HG03159 (cell line): ENCODE data around the gene AEN.
A peak's percentile ranks its signal among the peaks of the same experiment; 100 is the strongest.
"Not testable (repeated sequence)": the region's sequence is repeated elsewhere in the genome, so short reads cannot be mapped to it uniquely, and the experiment has no call there.

ENCODE experiments used
- ATAC-seq: cut with Tn5 transposase; IDR thresholded peaks from one replicate; pipeline ENCODE4 v1.9.1; 2021; ENCODE audit warnings: mild to moderate bottlenecking, moderate library complexity; ENCODE audit not compliant: unreplicated experiment

Gene AEN

DNA sequence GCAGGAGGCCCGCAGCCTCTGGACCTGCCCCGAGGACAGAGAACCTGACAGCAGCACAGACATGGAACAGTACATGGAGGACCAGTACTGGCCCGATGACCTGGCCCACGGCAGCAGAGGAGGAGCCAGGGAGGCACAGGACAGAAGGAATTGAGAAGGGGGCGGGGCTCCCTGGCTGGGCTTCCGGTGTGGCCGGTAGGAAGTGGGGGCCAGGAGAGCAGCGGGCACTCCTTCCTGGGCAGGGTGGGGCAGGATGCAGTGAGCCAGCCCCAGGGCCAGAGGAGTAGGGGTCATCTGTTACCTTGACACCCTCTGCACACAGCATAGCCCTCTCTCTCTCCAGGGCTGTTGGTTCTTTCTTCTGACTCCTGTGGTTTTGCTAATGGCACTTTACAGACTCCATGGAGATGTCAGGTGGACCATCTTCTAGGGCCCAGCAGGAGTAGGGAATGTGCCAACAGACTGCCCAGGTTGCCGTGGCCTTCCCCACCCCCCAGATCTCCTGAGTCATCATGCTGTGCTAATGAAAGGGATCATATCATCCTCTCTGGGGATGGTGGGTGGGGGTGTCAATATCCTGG is 9.1 kb downstream of the AEN start:
- ATAC-seq: no peak

DNA sequence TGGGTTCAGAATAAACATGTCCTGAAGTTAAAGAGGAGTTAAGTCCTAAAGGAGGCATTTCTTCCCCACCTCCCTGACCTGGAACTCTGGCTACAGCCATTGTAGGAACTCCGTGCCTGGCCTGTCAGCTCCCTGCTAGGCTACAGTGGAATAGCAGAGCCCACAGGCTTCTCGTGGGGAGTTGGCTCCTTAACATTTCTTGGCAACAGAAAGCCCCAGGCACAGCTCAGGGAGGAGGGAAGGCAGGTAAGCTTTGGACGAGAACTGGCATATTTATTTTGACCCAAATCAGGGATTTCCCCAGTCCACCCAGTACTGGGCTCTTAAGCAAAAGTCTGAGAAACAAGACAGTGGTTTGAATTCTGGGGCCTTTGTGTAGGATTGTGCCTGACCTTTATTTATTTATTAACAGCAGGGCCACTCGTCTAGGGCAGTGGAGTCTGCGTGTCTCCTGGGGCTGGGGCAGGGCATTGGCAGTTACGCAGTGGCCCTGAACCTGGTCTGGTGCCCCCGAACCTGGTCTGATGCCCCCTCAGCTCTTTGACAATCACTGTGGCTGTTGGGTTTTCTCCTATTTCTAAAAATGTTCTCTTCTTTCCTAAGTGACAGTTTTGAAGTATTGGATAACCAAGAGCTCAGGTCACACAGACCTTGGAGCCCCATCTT is 9.8 kb downstream of the AEN start:
- ATAC-seq: no peak

DNA sequence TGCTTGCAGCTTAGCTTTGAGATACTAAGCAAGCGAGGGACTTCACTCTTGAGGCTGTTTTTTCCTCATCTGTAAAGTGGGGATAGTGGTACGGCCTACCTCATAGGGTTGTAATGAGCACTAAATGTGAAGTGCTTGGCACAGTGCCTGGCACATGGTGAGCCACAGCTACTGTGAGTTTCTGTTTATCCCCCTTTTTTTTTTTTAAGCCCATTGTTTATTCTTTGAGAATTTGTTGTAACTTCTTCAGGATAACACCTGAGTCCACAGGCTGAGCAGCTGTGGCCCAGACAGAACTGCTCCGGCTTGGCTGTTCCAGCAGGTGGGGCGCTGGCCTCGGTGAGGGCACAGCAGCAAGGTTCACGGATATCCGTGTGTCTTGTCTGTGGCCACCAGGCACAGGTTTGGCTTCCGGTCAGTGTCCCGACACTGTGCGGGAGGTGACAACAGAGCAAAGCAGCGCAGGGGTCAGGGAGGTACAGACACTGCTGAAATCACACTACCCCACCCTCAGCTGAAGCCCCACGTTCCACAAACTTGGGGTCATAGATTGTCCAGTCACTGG is 10.4 kb downstream of the AEN start:
- ATAC-seq: no peak

DNA sequence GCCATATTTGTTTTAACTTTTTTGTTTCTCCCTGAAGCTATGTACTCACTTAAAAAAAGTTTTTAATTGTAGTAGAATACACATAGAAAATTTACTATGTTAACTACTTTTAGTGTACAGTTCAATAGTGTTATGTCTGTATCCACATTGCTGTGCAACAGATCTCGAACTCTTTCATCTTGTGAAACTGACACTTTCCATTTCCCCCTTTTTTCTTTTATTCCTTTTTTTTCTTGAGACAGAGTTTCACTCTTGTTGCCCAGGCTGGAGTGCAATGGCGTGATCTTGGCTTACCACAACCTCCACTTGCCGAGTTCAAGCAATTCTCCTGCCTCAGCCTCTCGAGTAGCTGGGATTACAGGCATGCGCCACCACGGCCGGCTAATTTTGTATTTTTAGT is 11.7 kb downstream of the AEN start:
- ATAC-seq: not testable (repeated sequence)

DNA sequence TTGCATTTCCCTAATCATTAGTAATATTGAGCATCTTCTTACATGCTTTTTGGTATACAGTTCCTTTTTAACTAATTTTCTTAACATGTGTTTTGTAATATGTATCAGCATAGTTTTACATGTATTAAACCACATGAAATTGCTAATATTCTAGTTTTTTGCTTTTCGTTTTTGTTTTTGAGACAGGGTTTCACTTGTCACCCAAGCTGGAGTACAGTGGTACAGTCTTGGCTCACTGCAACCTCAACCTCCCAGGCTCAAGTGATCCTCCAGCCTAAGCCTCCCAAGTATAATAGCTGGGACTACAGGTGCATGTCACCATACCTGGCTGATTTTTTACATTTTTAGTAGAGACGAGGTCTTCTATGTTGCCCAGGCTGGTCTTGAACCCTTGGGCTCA is 13.3 kb downstream of the AEN start:
- ATAC-seq: no peak

DNA sequence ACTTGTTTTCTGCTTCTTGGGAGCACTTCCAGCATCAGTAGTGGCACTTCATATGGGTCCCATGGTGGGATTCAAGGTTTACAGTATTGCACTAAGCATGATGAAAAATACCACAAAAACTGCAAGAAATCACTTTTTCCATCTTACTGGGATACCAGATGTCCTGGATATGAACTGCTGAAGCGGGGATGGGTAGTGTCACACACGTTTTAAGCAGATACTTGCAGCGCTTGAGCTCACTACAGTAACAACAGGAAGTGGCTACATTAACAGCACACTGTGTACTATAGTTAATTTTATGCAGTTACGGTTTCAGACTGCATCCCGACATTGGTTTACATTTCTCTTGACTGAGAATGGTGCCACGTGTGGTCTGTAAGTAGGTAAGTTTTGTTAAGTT is 14.2 kb downstream of the AEN start:
- peak; percentile 36 for ATAC-seq

GRCh38 chr15:88636050-88636449 is 14.9 kb downstream of the AEN start:
- no peak for ATAC-seq

- no peak for ATAC-seq
Measured at GRCh38 chr15:88636654-88637053, 15.5 kb downstream of the AEN start.

DNA sequence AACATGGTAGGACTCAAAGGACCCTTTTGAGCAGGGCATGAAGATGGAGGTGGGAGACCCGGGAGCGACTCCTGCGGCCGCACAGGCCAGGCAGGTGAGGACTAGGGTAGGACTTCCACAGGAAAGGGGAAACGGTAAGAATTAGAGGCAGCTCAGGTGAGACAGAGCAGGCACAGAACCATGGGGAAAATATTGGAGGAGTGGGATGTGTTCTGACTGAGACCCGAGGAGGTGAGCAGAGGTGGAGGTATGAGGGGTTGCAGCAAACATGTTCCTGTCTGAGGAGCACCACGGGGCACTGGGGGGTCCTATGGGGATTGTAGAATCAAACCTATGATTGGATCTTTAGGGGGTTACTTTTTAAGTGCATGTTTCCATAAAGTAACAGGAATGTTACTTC is 16.3 kb downstream of the AEN start:
- no peak for ATAC-seq

DNA sequence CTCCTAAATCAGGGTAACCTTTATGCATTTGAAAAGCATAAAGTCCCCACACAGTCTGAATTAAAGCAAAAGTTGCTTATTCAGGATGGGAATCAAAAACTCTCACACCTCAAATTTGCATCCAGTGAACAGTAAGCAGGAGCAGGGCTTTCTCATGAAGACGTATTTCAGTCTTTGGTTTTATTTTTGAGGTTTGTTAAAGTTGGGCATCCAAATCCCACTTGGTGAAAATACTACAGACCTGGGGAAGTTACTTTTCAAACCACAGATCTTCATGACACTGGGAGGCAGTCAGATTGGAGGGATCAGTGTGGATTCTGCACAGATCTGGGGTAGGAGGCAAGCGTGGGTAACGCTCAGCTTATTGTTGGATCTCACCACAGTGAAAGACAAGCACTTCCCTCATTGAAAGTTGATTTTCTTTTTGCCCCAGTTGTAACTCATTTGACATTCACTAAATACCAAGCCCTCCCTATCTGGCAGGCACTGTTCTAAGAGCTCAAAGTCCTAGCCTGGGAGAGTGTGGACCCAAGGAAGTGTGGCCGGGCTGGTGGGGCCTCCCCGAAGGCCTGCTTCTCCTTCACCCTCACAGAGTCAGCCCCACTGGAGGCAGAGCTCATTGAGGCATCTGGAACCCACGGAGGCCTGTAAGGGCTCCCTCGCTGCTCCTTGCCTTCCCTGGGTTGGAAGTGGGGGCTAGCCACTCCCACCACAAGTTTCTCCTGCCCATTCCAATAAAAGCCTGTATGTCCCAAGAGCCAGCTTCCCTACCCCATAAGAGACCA is 16.9 kb downstream of the AEN start:
- no peak for ATAC-seq

GRCh38 chr15:88638626-88639372 is 17.7 kb downstream of the AEN start, which contains the start of gene ISG20:
TSS of gene ISG20 (plus strand) at chr15:88639016. CDS start at chr15:88639367, 351 bp downstream.
- ATAC-seq: peak; percentile 72

GRCh38 chr15:88641959-88642452 is 20.9 kb downstream of the AEN start:
- no peak for ATAC-seq

- not testable (repeated sequence) for ATAC-seq
Measured at GRCh38 chr15:88642514-88642913, 21.4 kb downstream of the AEN start.

DNA sequence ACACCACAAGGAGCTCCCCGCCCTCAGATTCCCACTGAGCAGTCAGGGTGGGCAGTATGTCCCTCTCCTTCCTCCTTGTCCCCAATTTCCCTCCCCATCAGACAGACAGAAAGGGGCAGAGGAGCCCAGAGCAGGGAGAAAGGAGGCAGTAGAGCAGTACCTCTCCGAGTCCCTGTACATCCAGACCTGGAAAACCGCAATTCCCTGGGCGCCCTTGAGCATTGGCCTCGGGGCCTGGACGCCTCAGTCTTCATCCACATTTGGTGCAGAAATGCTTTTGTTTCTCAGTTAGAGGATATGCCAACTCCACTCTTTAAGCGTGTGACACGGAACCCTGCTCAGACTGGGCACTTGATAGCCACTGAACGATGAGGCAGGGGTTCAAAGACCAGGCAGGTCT is 23.6 kb downstream of the AEN start:
- ATAC-seq: no peak

DNA sequence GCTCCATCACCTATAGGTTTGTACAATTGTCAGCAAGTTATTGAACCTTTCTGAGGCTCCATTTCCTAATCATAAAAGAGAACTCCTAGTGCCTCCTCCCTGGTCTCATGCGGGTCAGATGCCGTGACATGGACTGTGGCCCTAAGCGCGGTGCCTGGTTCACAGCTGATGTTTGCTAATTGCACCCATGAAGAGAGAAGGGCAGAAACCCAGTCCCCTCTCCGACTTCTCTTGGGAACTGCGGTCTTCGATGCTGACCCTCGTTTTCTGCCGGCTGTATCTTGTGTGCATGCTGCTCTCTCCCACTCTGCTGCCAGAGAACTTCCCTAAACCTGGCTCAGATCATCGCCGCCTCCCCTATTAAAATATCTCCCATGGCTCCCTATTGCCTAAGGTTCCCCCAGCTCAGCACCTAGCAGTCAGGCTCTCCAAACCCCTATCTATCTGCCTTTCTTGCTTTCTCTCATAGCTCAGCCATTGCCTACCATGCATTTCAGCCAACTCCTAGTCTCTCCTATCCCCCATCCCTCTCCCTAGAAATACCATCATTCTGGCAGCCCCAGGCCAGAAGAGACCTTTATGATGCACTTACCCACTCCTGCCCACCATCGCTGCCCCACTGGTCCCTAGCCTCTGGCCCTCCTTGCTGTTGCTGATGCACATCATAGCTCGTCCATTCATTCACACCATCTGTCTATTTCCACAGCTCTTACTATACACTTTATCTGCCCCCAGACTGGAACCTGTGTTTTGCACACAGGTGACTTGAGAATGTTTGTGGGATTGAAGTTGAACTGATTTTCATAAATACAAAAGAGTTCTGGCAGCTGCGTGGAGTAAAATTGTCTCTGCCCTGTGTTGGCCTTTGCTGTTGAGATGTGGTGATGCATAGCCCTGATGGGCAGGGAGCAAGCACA is 24.3 kb downstream of the AEN start:
- no peak for ATAC-seq

- no peak for ATAC-seq
Measured at GRCh38 chr15:88646088-88646405, 24.9 kb downstream of the AEN start.

DNA sequence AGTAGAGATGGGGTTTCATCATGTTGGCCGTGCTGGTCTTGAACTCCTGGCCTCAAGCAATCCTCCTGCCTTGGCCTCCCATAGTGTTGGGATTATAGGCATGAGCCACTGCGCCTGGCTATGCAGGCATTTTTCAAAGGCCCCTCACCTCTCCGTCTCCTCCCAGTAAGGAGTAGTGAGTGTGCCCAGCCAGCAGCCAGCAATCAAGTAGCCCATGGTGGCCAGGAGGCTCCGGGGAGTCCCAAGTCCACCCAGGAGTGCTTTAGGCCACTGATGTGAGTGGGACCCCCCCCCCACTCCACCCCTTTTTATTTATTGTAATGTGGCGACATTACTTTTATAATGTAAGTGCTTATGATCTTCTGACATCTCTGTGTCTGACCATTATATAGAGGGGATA is 25.8 kb downstream of the AEN start:
- ATAC-seq: no peak

GRCh38 chr15:88647351-88648105 is 26.4 kb downstream of the AEN start:
- no peak for ATAC-seq
